Right forelimb (tissue), 1 donor: ENCODE measurements around the gene PAOX.
"Not testable (repeated sequence)": the region's sequence is repeated elsewhere in the genome, so short reads cannot be mapped to it uniquely, and the experiment has no call there.

Experiments
- DNase-seq: peaks from one replicate; pipeline ENCODE4 v3.0.0-alpha.2; 2018

PAOX gene

GRCh38 chr10:133411523-133412380 lies 32.7 kb downstream of the PAOX start:
- no peak for DNase-seq

- DNase-seq = no peak
These were observed 33.3 kb downstream of the PAOX start for GRCh38 chr10:133412381-133412711.

GRCh38 chr10:133414401-133414800 lies 35.3 kb downstream of the PAOX start:
- DNase-seq = not testable (repeated sequence)

- no peak for DNase-seq
These were observed 36.7 kb downstream of the PAOX start for GRCh38 chr10:133415752-133416151.

- DNase-seq = no peak
These were observed 39.4 kb downstream of the PAOX start for GRCh38 chr10:133418289-133418993.

GRCh38 chr10:133419211-133419950 lies 40.3 kb downstream of the PAOX start:
- no peak for DNase-seq

- DNase-seq = no peak
These were observed 41.0 kb downstream of the PAOX start for GRCh38 chr10:133420028-133420427.

GRCh38 chr10:133420579-133420978 lies 41.5 kb downstream of the PAOX start:
- DNase-seq = no peak

GRCh38 chr10:133421336-133422222 lies 42.5 kb downstream of the PAOX start:
- DNase-seq = no peak

GRCh38 chr10:133422223-133422806 lies 43.3 kb downstream of the PAOX start:
- no peak for DNase-seq

- DNase-seq = no peak
These were observed 44.0 kb downstream of the PAOX start for GRCh38 chr10:133422807-133423771.

GRCh38 chr10:133424102-133424501 lies 45.0 kb downstream of the PAOX start:
- DNase-seq = not testable (repeated sequence)

GRCh38 chr10:133424601-133425000 lies 45.5 kb downstream of the PAOX start, which contains the start of gene SPRN:
Gene SPRN (minus strand): TSS chr10:133424625. CDS start chr10:133423681, 944 bp downstream.
- DNase-seq = not testable (repeated sequence)

- not testable (repeated sequence) for DNase-seq
These were observed 50.5 kb downstream of the PAOX start for GRCh38 chr10:133429571-133429970.

- DNase-seq = not testable (repeated sequence)
These were observed 53.0 kb downstream of the PAOX start for GRCh38 chr10:133431888-133432613.

- not testable (repeated sequence) for DNase-seq
These were observed 53.7 kb downstream of the PAOX start for GRCh38 chr10:133432789-133433188.

- no peak for DNase-seq
These were observed 59.7 kb downstream of the PAOX start for GRCh38 chr10:133438711-133439273.

- no peak for DNase-seq
These were observed 60.7 kb downstream of the PAOX start for GRCh38 chr10:133439517-133440461.
